Measurements from ENCODE around the gene CWC25.

GRCh38 chr17:38777641-38778250 is 47.4 kb downstream of the CWC25 start:
- TF ChIP-seq, protein P1, sequence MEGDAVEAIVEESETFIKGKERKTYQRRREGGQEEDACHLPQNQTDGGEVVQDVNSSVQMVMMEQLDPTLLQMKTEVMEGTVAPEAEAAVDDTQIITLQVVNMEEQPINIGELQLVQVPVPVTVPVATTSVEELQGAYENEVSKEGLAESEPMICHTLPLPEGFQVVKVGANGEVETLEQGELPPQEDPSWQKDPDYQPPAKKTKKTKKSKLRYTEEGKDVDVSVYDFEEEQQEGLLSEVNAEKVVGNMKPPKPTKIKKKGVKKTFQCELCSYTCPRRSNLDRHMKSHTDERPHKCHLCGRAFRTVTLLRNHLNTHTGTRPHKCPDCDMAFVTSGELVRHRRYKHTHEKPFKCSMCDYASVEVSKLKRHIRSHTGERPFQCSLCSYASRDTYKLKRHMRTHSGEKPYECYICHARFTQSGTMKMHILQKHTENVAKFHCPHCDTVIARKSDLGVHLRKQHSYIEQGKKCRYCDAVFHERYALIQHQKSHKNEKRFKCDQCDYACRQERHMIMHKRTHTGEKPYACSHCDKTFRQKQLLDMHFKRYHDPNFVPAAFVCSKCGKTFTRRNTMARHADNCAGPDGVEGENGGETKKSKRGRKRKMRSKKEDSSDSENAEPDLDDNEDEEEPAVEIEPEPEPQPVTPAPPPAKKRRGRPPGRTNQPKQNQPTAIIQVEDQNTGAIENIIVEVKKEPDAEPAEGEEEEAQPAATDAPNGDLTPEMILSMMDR (optimal IDR thresholded peaks at IDR 0.05 in 1 of 3, IDR thresholded peaks at IDR 0.05 in 1 of 3, conservative IDR thresholded peaks at IDR 0.05 in 1 of 3; ENCODE audit: extremely low read depth in 1 of 3, insufficient read depth in 2 of 3, low read length in 3 of 3): no peak
- TF ChIP-seq EZH2 (IDR thresholded peaks at IDR 0.05; ENCODE audit: low read length): no peak
